Measurements from ENCODE around the gene KCNG4. TPM values are rescaled to one million over a fixed set of nuclear protein-coding genes. Genes with fewer than 3 reads are reported as not detected.

KCNG4 gene
- total RNA-seq, 3 donors from 2014 or later (not counting 1 experiment from before 2014, with no cell fraction given), result not detected

DNA sequence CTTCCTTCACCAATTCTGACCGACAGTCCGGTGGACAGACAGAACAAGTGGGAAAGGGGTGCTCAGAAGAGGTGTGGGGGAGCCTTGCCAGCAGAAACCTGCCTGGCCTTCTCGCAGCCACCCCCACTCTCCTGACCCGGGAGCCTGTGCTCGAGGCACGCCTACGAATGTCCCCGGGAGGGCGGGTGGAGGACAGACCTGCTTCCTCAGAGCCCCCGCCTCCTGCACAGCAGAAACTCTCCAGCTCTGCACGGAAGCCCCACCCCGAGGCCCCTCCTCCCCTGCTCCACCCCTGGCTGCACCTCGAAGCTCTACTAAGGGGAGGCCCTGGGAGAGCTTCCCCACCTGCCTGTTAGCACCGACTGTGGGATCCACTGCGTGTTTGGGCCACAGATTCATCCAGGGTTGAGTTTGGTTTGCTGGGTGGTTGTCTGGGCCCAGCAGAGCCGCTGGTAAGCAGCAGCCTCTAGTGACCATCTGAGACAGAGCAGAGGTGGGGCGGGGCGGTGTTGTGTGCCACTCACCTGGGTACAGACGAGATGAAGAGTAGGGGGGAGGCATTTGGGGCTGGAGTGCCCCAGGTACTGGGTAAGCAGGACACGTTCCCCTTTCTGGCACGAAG is 59.2 kb downstream of the KCNG4 start:
- Mint-ChIP-seq H3K4me3 (no peak overlapping the region), H3K27ac (no peak overlapping the region), H3K9me3 (no peaks in the 10 kb centered on the region), H3K36me3 (no peaks in the 10 kb centered on the region), H3K4me1 (peaks cover 15 to 16% of the 10 kb centered on the region in 2 donors), H3K27me3 (ENCODE audit: low read depth in 2 of 2) (no peaks in the 10 kb centered on the region)
- 93% methylated on average over 21 of the region's 21 CpGs for WGBS (ENCODE audit: insufficient coverage)
- H3K9me3 ChIP-seq (ENCODE audit: control insufficient read depth, insufficient read depth, low read length), result no peaks in the 10 kb centered on the region
- H3K27me3 ChIP-seq (ENCODE audit: control insufficient read depth, insufficient read depth, low read length), result no peaks in the 10 kb centered on the region
- DNase-seq (no peak), ATAC-seq (no peak)
- intact Hi-C loops (cut with micrococcal nuclease), result loop anchor here (10.0 kb wide), 1 partner anchor 256 kb away; no protein-coding TSS in a partner anchor
- H3K4me1 ChIP-seq (ENCODE audit: control insufficient read depth, insufficient read depth, low read length), result peaks cover 4% of the 10 kb centered on the region
- peaks cover 36% of the 10 kb centered on the region for H3K36me3 ChIP-seq (ENCODE audit: control insufficient read depth, insufficient read depth, low read length)
- TF ChIP-seq CTCF (IDR thresholded peaks at IDR 0.05), result no peak
- no peak overlapping the region for H3K27ac ChIP-seq (ENCODE audit: low read length)
- H3K4me3 ChIP-seq (ENCODE audit: low read length), result no peak overlapping the region

GRCh38 chr16:84179612-84180320 is 60.0 kb downstream of the KCNG4 start:
- H3K27me3 Mint-ChIP-seq (ENCODE audit: low read depth in 2 of 2), result no peaks in the 10 kb centered on the region
- 95% methylated on average over 29 of the region's 33 CpGs for whole genome bisulfite sequencing (ENCODE audit: insufficient coverage)
- Histone ChIP-seq H3K27ac (ENCODE audit: low read length) (no peak overlapping the region), H3K27me3 (ENCODE audit: control insufficient read depth, insufficient read depth, low read length) (no peaks in the 10 kb centered on the region), H3K36me3 (ENCODE audit: control insufficient read depth, insufficient read depth, low read length) (peaks cover 36% of the 10 kb centered on the region), H3K9me3 (ENCODE audit: control insufficient read depth, insufficient read depth, low read length) (no peaks in the 10 kb centered on the region), H3K4me1 (ENCODE audit: control insufficient read depth, insufficient read depth, low read length) (peaks cover 8% of the 10 kb centered on the region), H3K4me3 (ENCODE audit: low read length) (no peak overlapping the region)
- H3K4me1 Mint-ChIP-seq, result peaks cover 9 to 16% of the 10 kb centered on the region in 2 donors
- ATAC-seq, result no peak
- no peak for TF ChIP-seq CTCF (IDR thresholded peaks at IDR 0.05)
- DNase-seq, result no peak
- no peak overlapping the region for H3K4me3 Mint-ChIP-seq
- H3K27ac Mint-ChIP-seq, result no peak overlapping the region
- H3K36me3 Mint-ChIP-seq, result no peaks in the 10 kb centered on the region
- H3K9me3 Mint-ChIP-seq, result no peaks in the 10 kb centered on the region
- intact Hi-C loops (cut with micrococcal nuclease), result loop anchor here (10.0 kb wide), 1 partner anchor 255 kb away; no protein-coding TSS in a partner anchor

DNA sequence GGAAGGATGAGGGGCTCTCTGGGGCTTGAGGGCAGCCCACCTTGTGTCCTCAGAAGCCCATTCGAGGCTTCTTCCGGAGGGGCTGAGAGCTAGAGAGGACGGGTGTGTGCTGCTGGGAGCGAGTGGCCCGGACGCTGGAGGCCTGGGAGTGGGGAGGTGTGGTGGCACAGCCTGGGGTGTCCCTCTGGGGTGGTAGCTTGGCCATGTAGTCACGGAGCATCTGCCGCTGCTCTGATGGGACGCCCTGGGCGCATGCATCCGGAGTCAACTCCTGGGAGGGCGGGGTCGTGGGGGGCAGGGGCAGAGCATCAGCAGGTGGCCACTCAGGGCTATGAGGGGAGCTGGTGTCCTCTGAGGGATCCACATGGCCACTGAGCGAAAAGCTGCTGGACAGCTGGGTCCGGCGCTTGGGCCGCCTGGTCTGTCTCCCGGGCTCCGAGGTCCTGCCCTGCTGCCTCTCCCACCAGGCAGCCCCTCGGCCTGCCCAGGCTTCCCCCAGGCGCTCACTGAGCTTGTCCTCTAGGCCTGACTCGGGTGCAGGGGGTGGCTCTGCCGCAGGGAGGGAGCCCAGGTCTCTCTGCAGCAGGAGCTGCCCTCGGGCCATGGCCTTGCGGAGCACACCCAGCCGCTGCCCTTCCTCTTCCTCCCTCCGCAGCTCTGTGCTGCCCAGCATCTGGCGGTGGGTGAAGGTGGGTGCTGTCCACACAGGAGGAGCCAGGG is 60.8 kb downstream of the KCNG4 start:
- intact Hi-C loops (cut with micrococcal nuclease), result no loop called here
- no peak overlapping the region for H3K27ac ChIP-seq (ENCODE audit: low read length)
- no peaks in the 10 kb centered on the region for H3K36me3 Mint-ChIP-seq
- no peak overlapping the region for H3K27ac Mint-ChIP-seq
- no peaks in the 10 kb centered on the region for H3K9me3 Mint-ChIP-seq
- no peak for TF ChIP-seq CTCF (IDR thresholded peaks at IDR 0.05)
- 96% methylated on average over 28 of the region's 28 CpGs for WGBS (ENCODE audit: insufficient coverage)
- H3K36me3 ChIP-seq (ENCODE audit: control insufficient read depth, insufficient read depth, low read length), result peaks cover 32% of the 10 kb centered on the region
- H3K9me3 ChIP-seq (ENCODE audit: control insufficient read depth, insufficient read depth, low read length), result no peaks in the 10 kb centered on the region
- no peak overlapping the region for H3K4me3 Mint-ChIP-seq
- ATAC-seq (no peak), DNase-seq (no peak)
- H3K4me3 ChIP-seq (ENCODE audit: low read length), result no peak overlapping the region
- no peaks in the 10 kb centered on the region for H3K27me3 Mint-ChIP-seq (ENCODE audit: low read depth in 2 of 2)
- no peaks in the 10 kb centered on the region for H3K27me3 ChIP-seq (ENCODE audit: control insufficient read depth, insufficient read depth, low read length)
- H3K4me1 Mint-ChIP-seq, result peaks cover 2 to 9% of the 10 kb centered on the region in 2 donors
- H3K4me1 ChIP-seq (ENCODE audit: control insufficient read depth, insufficient read depth, low read length), result peaks cover 8% of the 10 kb centered on the region

Data from natural killer cell (primary cell).